GM23338 (cell line): ENCODE results near the gene CMTR1. TPM values are rescaled to one million over a fixed set of nuclear protein-coding genes. Genes with fewer than 3 reads are reported as not detected.
A peak's percentile ranks its signal among the peaks of the same experiment; 100 is the strongest.

ENCODE experiments used
- ATAC-seq: fragments of 200-7000 bp; cut with Tn5 transposase; 3 replicates; pipeline ENCODE4 v1.9.1; 2020
- DNase-seq: peaks from one replicate; pipeline ENCODE4 v3.0.0-alpha.2; 2015; ENCODE audit warnings: low spot score
- H2AFZ ChIP-seq: fragments of 200-600 bp; sonication (generic); 2 replicates; pipeline ENCODE4 v1.8.0; 2016; ENCODE audit warnings: antibody characterized with exemption, mild to moderate bottlenecking, moderate library complexity
- H3F3A ChIP-seq: fragments of 200-600 bp; sonication (generic); replicated peaks from 2 replicates; pipeline ENCODE4 v1.8.0; 2017; ENCODE audit warnings: antibody characterized with exemption, mixed run types, low read depth
- H3K27ac ChIP-seq: fragments of 200-600 bp; sonication (generic); 2 replicates; pipeline ENCODE4 v1.6.1; 2016; ENCODE audit warnings: low read depth
- H3K27me3 ChIP-seq: fragments of 200-600 bp; sonication (generic); 2 replicates; pipeline ENCODE4 v1.8.0; 2016; ENCODE audit warnings: mild to moderate bottlenecking, mixed run types, moderate library complexity; ENCODE audit not compliant: insufficient read depth
- H3K36me3 ChIP-seq: fragments of 200-600 bp; sonication (generic); 2 replicates; pipeline ENCODE4 v1.8.0; 2016; ENCODE audit warnings: mild to moderate bottlenecking; ENCODE audit not compliant: insufficient read depth
- H3K4me1 ChIP-seq: fragments of 200-600 bp; sonication (generic); 2 replicates; pipeline ENCODE4 v1.8.0; 2016; ENCODE audit warnings: mild to moderate bottlenecking, moderate library complexity; ENCODE audit not compliant: insufficient read depth
- H3K4me2 ChIP-seq: fragments of 200-600 bp; sonication (generic); 2 replicates; pipeline ENCODE4 v1.7.1; 2017; ENCODE audit warnings: mixed run types
- H3K4me3 ChIP-seq: fragments of 200-600 bp; sonication (generic); 2 replicates; pipeline ENCODE4 v1.6.1; 2016; ENCODE audit warnings: mixed run types
- H3K79me2 ChIP-seq: fragments of 200-600 bp; sonication (generic); replicated peaks from 2 replicates; pipeline ENCODE4 v1.8.0; 2017; ENCODE audit warnings: mild to moderate bottlenecking; ENCODE audit not compliant: insufficient read depth
- H3K9me2 ChIP-seq: fragments of 200-600 bp; sonication (generic); 2 replicates; pipeline ENCODE4 v1.8.0; 2017; ENCODE audit not compliant: insufficient read depth
- H4K20me1 ChIP-seq: fragments of 200-600 bp; sonication (generic); replicated peaks from 2 replicates; pipeline ENCODE4 v1.8.0; 2017; ENCODE audit warnings: mild to moderate bottlenecking; ENCODE audit not compliant: insufficient read depth
- H3K27ac Mint-ChIP-seq: 2 replicates; pipeline ENCODE4 v1.8.0; 2020; ENCODE audit warnings: inconsistent platforms, mild to moderate bottlenecking, moderate library complexity, mixed read lengths
- H3K27me3 Mint-ChIP-seq: 3 replicates; pipeline ENCODE4 v1.8.0; 2022; ENCODE audit warnings: low read depth, mild to moderate bottlenecking, moderate library complexity, mixed read lengths, inconsistent platforms; ENCODE audit not compliant: insufficient read depth, poor library complexity
- H3K36me3 Mint-ChIP-seq: 3 replicates; pipeline ENCODE4 v1.8.0; 2021; ENCODE audit warnings: low read depth, mild to moderate bottlenecking, inconsistent platforms, moderate library complexity, mixed read lengths
- H3K4me1 Mint-ChIP-seq: 3 replicates; pipeline ENCODE4 v1.8.0; 2020; ENCODE audit warnings: mild to moderate bottlenecking, inconsistent platforms, mixed read lengths
- H3K4me3 Mint-ChIP-seq: 3 replicates; pipeline ENCODE4 v1.8.0; 2021; ENCODE audit warnings: moderate library complexity, mild to moderate bottlenecking, inconsistent platforms, mixed read lengths
- H3K9me3 Mint-ChIP-seq: 3 replicates; pipeline ENCODE4 v1.8.0; 2020; ENCODE audit warnings: moderate library complexity, mild to moderate bottlenecking, inconsistent platforms, mixed read lengths
- EZH2 ChIP-seq: fragments of 200-600 bp; sonication (generic); IDR thresholded peaks from one replicate; pipeline ENCODE4 v1.8.0; 2017; ENCODE audit warnings: antibody characterized with exemption, mild to moderate bottlenecking, low read depth; ENCODE audit not compliant: unreplicated experiment
- JUNB ChIP-seq: IDR thresholded peaks from one replicate; pipeline ENCODE4 v1.6.1; 2016; ENCODE audit warnings: antibody characterized with exemption; ENCODE audit not compliant: unreplicated experiment
- NANOG ChIP-seq: IDR thresholded peaks from 2 replicates; pipeline ENCODE4 v1.6.1; 2016; ENCODE audit warnings: antibody characterized with exemption, borderline replicate concordance
- POLR2AphosphoS5 ChIP-seq: IDR thresholded peaks from 2 replicates; pipeline ENCODE4 v1.6.1; 2016; ENCODE audit warnings: antibody characterized with exemption, low read depth
- STAT1 ChIP-seq: IDR thresholded peaks from one replicate; pipeline ENCODE4 v1.6.1; 2016; ENCODE audit warnings: antibody characterized with exemption; ENCODE audit not compliant: unreplicated experiment
- ZNF114 ChIP-seq: fragments of 250-450 bp; sonication (Bioruptor Pico); IDR thresholded peaks from 2 replicates; pipeline ENCODE4 v1.5.0; 2020; ENCODE audit warnings: mild to moderate bottlenecking, moderate library complexity
- ZNF331 ChIP-seq: fragments of 250-450 bp; sonication (Bioruptor Pico); IDR thresholded peaks from 2 replicates; pipeline ENCODE4 v1.5.0; 2020; ENCODE audit warnings: low read depth, mild to moderate bottlenecking, moderate library complexity
- polyA plus RNA-seq: library from polyadenylated mRNA; unstranded; fragments of >200 nt; fragmentation: Nextera tagmentation; extraction: Ambion mirVana; gene quantifications from 2 replicates; pipeline ENCODE4 v1.2.1, GENCODE V29; 2016
- total RNA-seq: library from RNA; depleted of rRNA; stranded (reverse); fragments of >200 nt; shearing (Covaris generic); gene quantifications from 2 replicates; pipeline ENCODE4 v1.2.3, GENCODE V29; 2014
- TF ChIP-seq, protein P1 (sequence below): IDR thresholded peaks from one replicate; pipeline ENCODE4 v1.6.1; 2018; ENCODE audit warnings: antibody characterized with exemption; ENCODE audit not compliant: unreplicated experiment
- TF ChIP-seq, protein P2 (sequence below): IDR thresholded peaks from 2 replicates; pipeline ENCODE4 v1.6.1; 2016; ENCODE audit warnings: antibody characterized with exemption
- TF ChIP-seq, protein P3 (sequence below), 2 experiments: fragments of 200-600 bp in 1 of 2; sonication (generic) in 1 of 2; conservative IDR thresholded peaks; 2 replicates each; pipeline versions ENCODE4 v1.5.1 to v1.6.1; 2016 to 2017; ENCODE audit warnings: antibody characterized with exemption in 2 of 2, low read depth in 2 of 2, mild to moderate bottlenecking in 2 of 2, moderate library complexity in 1 of 2
- TF ChIP-seq, protein P4 (sequence below): fragments of 250-450 bp; sonication (Bioruptor Pico); IDR thresholded peaks from 2 replicates; pipeline ENCODE4 v1.5.0; 2020; ENCODE audit warnings: mild to moderate bottlenecking, moderate library complexity

CMTR1 gene
- total and polyA plus RNA-seq, 2 experiments from 2014 or later = 7.3 to 36.4 TPM

DNA sequence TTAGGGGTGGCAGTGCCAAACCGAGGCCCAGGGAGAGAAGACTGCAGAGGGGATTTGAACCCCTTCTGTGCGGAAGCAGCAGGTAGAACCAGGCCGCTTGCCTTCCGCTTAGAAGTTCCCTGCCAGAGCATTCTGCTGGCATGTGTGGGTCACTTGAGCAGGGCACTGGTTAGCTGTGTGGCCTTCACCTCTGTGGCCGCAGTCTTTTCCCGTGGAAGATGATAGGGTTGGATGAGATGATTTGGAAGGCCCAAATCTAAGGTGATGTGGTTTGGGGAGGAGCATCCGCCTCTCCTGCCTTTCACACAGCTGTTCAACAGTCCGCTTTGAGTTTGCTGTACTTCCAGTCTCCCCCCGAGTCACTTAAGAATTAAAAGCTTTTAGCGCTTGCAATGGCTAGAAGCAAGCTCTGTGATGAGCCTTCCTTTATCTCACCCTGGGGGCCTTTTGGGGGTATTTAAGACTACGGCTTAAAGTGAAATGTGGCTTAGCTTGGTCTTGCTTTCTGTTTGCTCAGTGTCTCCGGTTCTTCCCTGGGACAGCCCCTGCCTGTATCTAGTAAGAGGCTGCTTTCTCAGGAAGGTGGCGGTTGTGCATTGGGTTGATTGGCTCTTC lies 743 bp downstream of the CMTR1 start:
- Histone ChIP-seq H3K4me2 (peak overlapping the region; percentile 94), H3K4me1 (peaks cover 11% of the 10 kb centered on the region), H2AFZ (peak overlapping the region; percentile 93), H3F3A (no peaks in the 10 kb centered on the region; the same call in 1 of the 2 replicates), H3K27me3 (no peaks in the 10 kb centered on the region), H4K20me1 (no peaks in the 10 kb centered on the region; the same call in none of the 2 replicates), H3K4me3 (peak overlapping the region; percentile 99), H3K27ac (peak overlapping the region; percentile 74; the same call in 1 of the 2 replicates), H3K36me3 (no peaks in the 10 kb centered on the region), H3K79me2 (peaks cover 22% of the 10 kb centered on the region), H3K9me2 (no peaks in the 10 kb centered on the region)
- Mint-ChIP-seq H3K27me3 (peaks cover 9% of the 10 kb centered on the region), H3K4me3 (peak overlapping the region; percentile 80), H3K4me1 (peaks cover 19% of the 10 kb centered on the region), H3K9me3 (no peaks in the 10 kb centered on the region; the same call in 2 of the 3 replicates), H3K36me3 (peaks cover 14% of the 10 kb centered on the region; the same call in 2 of the 3 replicates), H3K27ac (peak overlapping the region; percentile 91)
- DNase-seq = peak; percentile 10
- peak; percentile 14; the same call in 2 of the 3 replicates for ATAC-seq
- no peak for TF ChIP-seq EZH2
- TF ChIP-seq ZNF114 (CRISPR knock-in tag) = no peak
- TF ChIP-seq, protein P1, sequence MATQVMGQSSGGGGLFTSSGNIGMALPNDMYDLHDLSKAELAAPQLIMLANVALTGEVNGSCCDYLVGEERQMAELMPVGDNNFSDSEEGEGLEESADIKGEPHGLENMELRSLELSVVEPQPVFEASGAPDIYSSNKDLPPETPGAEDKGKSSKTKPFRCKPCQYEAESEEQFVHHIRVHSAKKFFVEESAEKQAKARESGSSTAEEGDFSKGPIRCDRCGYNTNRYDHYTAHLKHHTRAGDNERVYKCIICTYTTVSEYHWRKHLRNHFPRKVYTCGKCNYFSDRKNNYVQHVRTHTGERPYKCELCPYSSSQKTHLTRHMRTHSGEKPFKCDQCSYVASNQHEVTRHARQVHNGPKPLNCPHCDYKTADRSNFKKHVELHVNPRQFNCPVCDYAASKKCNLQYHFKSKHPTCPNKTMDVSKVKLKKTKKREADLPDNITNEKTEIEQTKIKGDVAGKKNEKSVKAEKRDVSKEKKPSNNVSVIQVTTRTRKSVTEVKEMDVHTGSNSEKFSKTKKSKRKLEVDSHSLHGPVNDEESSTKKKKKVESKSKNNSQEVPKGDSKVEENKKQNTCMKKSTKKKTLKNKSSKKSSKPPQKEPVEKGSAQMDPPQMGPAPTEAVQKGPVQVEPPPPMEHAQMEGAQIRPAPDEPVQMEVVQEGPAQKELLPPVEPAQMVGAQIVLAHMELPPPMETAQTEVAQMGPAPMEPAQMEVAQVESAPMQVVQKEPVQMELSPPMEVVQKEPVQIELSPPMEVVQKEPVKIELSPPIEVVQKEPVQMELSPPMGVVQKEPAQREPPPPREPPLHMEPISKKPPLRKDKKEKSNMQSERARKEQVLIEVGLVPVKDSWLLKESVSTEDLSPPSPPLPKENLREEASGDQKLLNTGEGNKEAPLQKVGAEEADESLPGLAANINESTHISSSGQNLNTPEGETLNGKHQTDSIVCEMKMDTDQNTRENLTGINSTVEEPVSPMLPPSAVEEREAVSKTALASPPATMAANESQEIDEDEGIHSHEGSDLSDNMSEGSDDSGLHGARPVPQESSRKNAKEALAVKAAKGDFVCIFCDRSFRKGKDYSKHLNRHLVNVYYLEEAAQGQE = no peak
- TF ChIP-seq NANOG = no peak
- TF ChIP-seq, protein P2, sequence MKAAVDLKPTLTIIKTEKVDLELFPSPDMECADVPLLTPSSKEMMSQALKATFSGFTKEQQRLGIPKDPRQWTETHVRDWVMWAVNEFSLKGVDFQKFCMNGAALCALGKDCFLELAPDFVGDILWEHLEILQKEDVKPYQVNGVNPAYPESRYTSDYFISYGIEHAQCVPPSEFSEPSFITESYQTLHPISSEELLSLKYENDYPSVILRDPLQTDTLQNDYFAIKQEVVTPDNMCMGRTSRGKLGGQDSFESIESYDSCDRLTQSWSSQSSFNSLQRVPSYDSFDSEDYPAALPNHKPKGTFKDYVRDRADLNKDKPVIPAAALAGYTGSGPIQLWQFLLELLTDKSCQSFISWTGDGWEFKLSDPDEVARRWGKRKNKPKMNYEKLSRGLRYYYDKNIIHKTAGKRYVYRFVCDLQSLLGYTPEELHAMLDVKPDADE = no peak
- TF ChIP-seq, protein P3, sequence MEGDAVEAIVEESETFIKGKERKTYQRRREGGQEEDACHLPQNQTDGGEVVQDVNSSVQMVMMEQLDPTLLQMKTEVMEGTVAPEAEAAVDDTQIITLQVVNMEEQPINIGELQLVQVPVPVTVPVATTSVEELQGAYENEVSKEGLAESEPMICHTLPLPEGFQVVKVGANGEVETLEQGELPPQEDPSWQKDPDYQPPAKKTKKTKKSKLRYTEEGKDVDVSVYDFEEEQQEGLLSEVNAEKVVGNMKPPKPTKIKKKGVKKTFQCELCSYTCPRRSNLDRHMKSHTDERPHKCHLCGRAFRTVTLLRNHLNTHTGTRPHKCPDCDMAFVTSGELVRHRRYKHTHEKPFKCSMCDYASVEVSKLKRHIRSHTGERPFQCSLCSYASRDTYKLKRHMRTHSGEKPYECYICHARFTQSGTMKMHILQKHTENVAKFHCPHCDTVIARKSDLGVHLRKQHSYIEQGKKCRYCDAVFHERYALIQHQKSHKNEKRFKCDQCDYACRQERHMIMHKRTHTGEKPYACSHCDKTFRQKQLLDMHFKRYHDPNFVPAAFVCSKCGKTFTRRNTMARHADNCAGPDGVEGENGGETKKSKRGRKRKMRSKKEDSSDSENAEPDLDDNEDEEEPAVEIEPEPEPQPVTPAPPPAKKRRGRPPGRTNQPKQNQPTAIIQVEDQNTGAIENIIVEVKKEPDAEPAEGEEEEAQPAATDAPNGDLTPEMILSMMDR (conservative IDR thresholded peaks at IDR 0.05; ENCODE audit: low read depth in 2 of 2) = no peak
- TF ChIP-seq, protein P4, sequence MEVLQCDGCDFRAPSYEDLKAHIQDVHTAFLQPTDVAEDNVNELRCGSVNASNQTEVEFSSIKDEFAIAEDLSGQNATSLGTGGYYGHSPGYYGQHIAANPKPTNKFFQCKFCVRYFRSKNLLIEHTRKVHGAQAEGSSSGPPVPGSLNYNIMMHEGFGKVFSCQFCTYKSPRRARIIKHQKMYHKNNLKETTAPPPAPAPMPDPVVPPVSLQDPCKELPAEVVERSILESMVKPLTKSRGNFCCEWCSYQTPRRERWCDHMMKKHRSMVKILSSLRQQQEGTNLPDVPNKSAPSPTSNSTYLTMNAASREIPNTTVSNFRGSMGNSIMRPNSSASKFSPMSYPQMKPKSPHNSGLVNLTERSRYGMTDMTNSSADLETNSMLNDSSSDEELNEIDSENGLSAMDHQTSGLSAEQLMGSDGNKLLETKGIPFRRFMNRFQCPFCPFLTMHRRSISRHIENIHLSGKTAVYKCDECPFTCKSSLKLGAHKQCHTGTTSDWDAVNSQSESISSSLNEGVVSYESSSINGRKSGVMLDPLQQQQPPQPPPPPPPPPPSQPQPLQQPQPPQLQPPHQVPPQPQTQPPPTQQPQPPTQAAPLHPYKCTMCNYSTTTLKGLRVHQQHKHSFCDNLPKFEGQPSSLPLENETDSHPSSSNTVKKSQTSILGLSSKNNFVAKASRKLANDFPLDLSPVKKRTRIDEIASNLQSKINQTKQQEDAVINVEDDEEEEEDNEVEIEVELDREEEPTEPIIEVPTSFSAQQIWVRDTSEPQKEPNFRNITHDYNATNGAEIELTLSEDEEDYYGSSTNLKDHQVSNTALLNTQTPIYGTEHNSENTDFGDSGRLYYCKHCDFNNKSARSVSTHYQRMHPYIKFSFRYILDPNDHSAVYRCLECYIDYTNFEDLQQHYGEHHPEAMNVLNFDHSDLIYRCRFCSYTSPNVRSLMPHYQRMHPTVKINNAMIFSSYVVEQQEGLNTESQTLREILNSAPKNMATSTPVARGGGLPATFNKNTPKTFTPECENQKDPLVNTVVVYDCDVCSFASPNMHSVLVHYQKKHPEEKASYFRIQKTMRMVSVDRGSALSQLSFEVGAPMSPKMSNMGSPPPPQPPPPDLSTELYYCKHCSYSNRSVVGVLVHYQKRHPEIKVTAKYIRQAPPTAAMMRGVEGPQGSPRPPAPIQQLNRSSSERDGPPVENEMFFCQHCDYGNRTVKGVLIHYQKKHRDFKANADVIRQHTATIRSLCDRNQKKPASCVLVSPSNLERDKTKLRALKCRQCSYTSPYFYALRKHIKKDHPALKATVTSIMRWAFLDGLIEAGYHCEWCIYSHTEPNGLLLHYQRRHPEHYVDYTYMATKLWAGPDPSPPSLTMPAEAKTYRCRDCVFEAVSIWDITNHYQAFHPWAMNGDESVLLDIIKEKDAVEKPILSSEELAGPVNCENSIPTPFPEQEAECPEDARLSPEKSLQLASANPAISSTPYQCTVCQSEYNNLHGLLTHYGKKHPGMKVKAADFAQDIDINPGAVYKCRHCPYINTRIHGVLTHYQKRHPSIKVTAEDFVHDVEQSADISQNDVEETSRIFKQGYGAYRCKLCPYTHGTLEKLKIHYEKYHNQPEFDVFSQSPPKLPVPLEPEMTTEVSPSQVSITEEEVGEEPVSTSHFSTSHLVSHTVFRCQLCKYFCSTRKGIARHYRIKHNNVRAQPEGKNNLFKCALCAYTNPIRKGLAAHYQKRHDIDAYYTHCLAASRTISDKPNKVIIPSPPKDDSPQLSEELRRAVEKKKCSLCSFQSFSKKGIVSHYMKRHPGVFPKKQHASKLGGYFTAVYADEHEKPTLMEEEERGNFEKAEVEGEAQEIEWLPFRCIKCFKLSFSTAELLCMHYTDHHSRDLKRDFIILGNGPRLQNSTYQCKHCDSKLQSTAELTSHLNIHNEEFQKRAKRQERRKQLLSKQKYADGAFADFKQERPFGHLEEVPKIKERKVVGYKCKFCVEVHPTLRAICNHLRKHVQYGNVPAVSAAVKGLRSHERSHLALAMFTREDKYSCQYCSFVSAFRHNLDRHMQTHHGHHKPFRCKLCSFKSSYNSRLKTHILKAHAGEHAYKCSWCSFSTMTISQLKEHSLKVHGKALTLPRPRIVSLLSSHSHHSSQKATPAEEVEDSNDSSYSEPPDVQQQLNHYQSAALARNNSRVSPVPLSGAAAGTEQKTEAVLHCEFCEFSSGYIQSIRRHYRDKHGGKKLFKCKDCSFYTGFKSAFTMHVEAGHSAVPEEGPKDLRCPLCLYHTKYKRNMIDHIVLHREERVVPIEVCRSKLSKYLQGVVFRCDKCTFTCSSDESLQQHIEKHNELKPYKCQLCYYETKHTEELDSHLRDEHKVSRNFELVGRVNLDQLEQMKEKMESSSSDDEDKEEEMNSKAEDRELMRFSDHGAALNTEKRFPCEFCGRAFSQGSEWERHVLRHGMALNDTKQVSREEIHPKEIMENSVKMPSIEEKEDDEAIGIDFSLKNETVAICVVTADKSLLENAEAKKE (CRISPR knock-in tag) = no peak
- TF ChIP-seq STAT1 = no peak
- TF ChIP-seq JUNB = no peak
- no peak for TF ChIP-seq POLR2AphosphoS5
- no peak for TF ChIP-seq ZNF331 (CRISPR knock-in tag)
